Measurements from ENCODE around the gene COCH. TPM values are rescaled to one million over a fixed set of nuclear protein-coding genes. Genes with fewer than 3 reads are reported as not detected.

COCH gene
- total RNA-seq, 1 donor from 2014 or later, result 3.1 TPM

GRCh38 chr14:30874999-30875787 lies 834 bp downstream of the COCH start:
- H3K4me1 ChIP-seq (ENCODE audit: control insufficient read depth in 3 of 3, insufficient read depth in 3 of 3, low read length in 3 of 3), result peaks cover 9 to 14% (median 14%) of the 10 kb centered on the region in 3 donors
- H3K27ac ChIP-seq (ENCODE audit: low read depth, low read length), result no peak overlapping the region
- no peaks in the 10 kb centered on the region for H3K9me3 ChIP-seq (ENCODE audit: control insufficient read depth in 3 of 3, low read length in 3 of 3)
- no peaks in the 10 kb centered on the region for H3K36me3 ChIP-seq (ENCODE audit: control insufficient read depth in 3 of 3, insufficient read depth in 3 of 3, low read length in 3 of 3)
- peak overlapping the region in 1 of 3 donors; percentile 54 for H3K9ac ChIP-seq (ENCODE audit: low read depth in 1 of 3, low read length in 3 of 3)
- peak overlapping the region; percentile 52 to 61 (median 52) for H3K4me3 ChIP-seq (ENCODE audit: low read length in 3 of 3)
- H3K27me3 ChIP-seq (ENCODE audit: control insufficient read depth in 3 of 3, insufficient read depth in 3 of 3, low read length in 3 of 3), result peaks cover 18 to 34% (median 32%) of the 10 kb centered on the region in 3 donors

DNA sequence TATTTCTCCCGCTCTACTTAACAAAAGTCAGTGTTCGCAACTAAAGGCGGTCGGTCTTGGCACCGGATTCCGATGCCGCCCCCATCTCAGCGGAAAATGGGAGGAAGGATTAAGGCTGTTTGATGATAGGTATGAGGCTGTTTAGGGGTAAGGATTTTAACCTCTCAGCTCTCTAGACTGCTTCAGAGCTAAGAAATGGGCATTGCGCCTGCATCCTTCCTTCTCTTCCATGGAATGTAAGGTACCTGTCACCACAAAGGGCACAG lies 1.4 kb downstream of the COCH start:
- peaks cover 9 to 14% (median 14%) of the 10 kb centered on the region in 3 donors for H3K4me1 ChIP-seq (ENCODE audit: control insufficient read depth in 3 of 3, insufficient read depth in 3 of 3, low read length in 3 of 3)
- H3K9me3 ChIP-seq (ENCODE audit: control insufficient read depth in 3 of 3, low read length in 3 of 3), result no peaks in the 10 kb centered on the region
- peaks cover 18 to 34% (median 32%) of the 10 kb centered on the region in 3 donors for H3K27me3 ChIP-seq (ENCODE audit: control insufficient read depth in 3 of 3, insufficient read depth in 3 of 3, low read length in 3 of 3)
- peak overlapping the region in 1 of 3 donors; percentile 52 for H3K4me3 ChIP-seq (ENCODE audit: low read length in 3 of 3)
- no peak overlapping the region for H3K27ac ChIP-seq (ENCODE audit: low read depth, low read length)
- no peaks in the 10 kb centered on the region for H3K36me3 ChIP-seq (ENCODE audit: control insufficient read depth in 3 of 3, insufficient read depth in 3 of 3, low read length in 3 of 3)
- no peak overlapping the region for H3K9ac ChIP-seq (ENCODE audit: low read depth in 1 of 3, low read length in 3 of 3)

DNA sequence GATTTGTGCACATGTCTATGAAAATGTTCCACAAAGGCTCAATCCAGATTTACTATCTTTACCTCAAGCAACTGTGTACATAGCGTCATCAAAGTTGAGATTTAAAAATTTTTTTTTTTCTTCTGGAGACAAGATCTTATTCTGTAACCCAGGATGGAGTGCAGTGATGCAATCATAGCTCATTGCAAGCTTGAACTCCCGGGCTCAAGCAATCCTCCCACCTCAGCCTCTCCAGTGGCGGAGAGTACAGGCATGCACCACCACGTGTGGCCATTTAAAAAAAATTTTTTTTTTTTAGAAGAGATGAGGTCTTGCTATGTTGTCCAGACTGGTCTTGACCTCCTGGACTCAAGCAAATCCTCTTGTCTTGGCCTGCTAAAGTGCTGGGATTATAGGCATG lies 2.3 kb downstream of the COCH start:
- H3K27ac ChIP-seq (ENCODE audit: low read depth, low read length), result no peak overlapping the region
- H3K36me3 ChIP-seq (ENCODE audit: control insufficient read depth in 3 of 3, insufficient read depth in 3 of 3, low read length in 3 of 3), result no peaks in the 10 kb centered on the region
- no peak overlapping the region for H3K9ac ChIP-seq (ENCODE audit: low read depth in 1 of 3, low read length in 3 of 3)
- H3K27me3 ChIP-seq (ENCODE audit: control insufficient read depth in 3 of 3, insufficient read depth in 3 of 3, low read length in 3 of 3), result peaks cover 18 to 34% (median 32%) of the 10 kb centered on the region in 3 donors
- H3K9me3 ChIP-seq (ENCODE audit: control insufficient read depth in 3 of 3, low read length in 3 of 3), result no peaks in the 10 kb centered on the region
- no peak overlapping the region for H3K4me3 ChIP-seq (ENCODE audit: low read length in 3 of 3)
- peaks cover 9 to 14% (median 14%) of the 10 kb centered on the region in 3 donors for H3K4me1 ChIP-seq (ENCODE audit: control insufficient read depth in 3 of 3, insufficient read depth in 3 of 3, low read length in 3 of 3)

DNA sequence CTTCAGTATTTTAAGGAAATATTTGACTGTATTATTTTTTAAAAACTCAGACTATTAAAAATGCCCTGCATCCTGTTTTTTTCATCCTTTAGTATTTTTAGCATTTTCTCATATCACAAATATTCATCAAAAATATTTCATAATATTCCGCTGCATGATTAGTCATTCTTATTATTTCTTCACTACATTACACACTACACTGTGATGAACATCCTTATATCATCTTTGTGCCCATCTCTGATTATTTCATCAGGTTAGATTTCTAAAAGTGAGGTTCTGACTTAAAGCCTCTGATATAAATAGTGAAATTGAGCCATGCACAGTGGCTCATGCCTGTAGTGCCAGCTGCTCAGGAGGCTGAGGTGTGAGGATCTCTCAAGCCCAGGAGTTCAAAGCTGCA lies 8.1 kb downstream of the COCH start:
- Histone ChIP-seq H3K36me3 (ENCODE audit: control insufficient read depth in 3 of 3, insufficient read depth in 3 of 3, low read length in 3 of 3) (no peaks in the 10 kb centered on the region), H3K27me3 (ENCODE audit: control insufficient read depth in 3 of 3, insufficient read depth in 3 of 3, low read length in 3 of 3) (no peaks in the 10 kb centered on the region), H3K4me3 (ENCODE audit: low read length in 3 of 3) (no peak overlapping the region), H3K9ac (ENCODE audit: low read depth in 1 of 3, low read length in 3 of 3) (no peak overlapping the region), H3K4me1 (ENCODE audit: control insufficient read depth in 3 of 3, insufficient read depth in 3 of 3, low read length in 3 of 3) (no peaks in the 10 kb centered on the region), H3K9me3 (ENCODE audit: control insufficient read depth in 3 of 3, low read length in 3 of 3) (no peaks in the 10 kb centered on the region), H3K27ac (ENCODE audit: low read depth, low read length) (no peak overlapping the region)

GRCh38 chr14:30883508-30884294 lies 9.3 kb downstream of the COCH start:
- Histone ChIP-seq H3K27ac (ENCODE audit: low read depth, low read length) (no peak overlapping the region), H3K27me3 (ENCODE audit: control insufficient read depth in 3 of 3, insufficient read depth in 3 of 3, low read length in 3 of 3) (no peaks in the 10 kb centered on the region), H3K36me3 (ENCODE audit: control insufficient read depth in 3 of 3, insufficient read depth in 3 of 3, low read length in 3 of 3) (no peaks in the 10 kb centered on the region), H3K9ac (ENCODE audit: low read depth in 1 of 3, low read length in 3 of 3) (no peak overlapping the region), H3K4me3 (ENCODE audit: low read length in 3 of 3) (no peak overlapping the region), H3K4me1 (ENCODE audit: control insufficient read depth in 3 of 3, insufficient read depth in 3 of 3, low read length in 3 of 3) (no peaks in the 10 kb centered on the region), H3K9me3 (ENCODE audit: control insufficient read depth in 3 of 3, low read length in 3 of 3) (no peaks in the 10 kb centered on the region)

DNA sequence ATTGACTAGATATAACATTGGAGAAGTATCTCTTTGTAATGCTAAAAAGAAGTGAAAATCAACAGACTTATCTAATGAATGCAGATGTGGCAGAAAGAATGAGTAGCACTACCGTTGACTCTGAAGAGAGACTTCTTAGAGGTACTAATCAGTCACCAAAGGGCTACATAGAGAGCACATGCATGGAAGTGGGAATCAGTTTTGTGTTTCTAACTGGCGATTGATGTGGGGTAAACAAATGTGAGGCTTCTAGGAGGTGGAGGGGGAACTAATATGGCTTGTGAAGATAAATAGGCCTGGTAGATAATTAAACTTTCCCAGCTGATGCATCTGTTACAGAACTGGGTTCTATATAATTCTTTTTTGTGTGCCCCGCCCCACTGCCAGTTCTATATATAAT lies 10.5 kb downstream of the COCH start:
- Histone ChIP-seq H3K36me3 (ENCODE audit: control insufficient read depth in 3 of 3, insufficient read depth in 3 of 3, low read length in 3 of 3) (no peaks in the 10 kb centered on the region), H3K27me3 (ENCODE audit: control insufficient read depth in 3 of 3, insufficient read depth in 3 of 3, low read length in 3 of 3) (no peaks in the 10 kb centered on the region), H3K9me3 (ENCODE audit: control insufficient read depth in 3 of 3, low read length in 3 of 3) (no peaks in the 10 kb centered on the region)

DNA sequence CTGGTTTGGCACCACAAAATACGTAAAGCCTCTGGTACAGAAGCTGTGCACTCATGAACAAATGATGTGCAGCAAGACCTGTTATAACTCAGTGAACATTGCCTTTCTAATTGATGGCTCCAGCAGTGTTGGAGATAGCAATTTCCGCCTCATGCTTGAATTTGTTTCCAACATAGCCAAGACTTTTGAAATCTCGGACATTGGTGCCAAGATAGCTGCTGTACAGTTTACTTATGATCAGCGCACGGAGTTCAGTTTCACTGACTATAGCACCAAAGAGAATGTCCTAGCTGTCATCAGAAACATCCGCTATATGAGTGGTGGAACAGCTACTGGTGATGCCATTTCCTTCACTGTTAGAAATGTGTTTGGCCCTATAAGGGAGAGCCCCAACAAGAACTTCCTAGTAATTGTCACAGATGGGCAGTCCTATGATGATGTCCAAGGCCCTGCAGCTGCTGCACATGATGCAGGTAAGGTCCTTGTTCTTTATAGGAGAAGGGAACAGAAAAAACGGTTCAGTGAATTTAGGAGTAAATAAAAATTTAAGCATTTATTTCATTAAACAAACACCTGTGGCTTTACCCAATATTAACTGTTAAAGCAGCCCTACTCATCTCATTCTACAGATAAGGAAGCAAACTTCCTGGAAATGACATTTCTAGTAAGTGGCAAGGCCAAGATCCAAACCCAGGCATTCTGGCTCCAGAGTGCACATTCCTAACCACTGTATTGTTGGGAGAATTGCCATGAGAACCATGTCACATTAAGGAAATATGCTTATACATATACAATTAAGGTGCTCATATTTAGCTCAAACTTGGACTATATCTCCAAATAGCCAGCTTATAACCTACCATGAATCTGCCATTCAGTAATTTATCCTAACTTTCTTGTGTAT lies 11.7 kb downstream of the COCH start:
- no peaks in the 10 kb centered on the region for H3K27me3 ChIP-seq (ENCODE audit: control insufficient read depth in 3 of 3, insufficient read depth in 3 of 3, low read length in 3 of 3)
- H3K9me3 ChIP-seq (ENCODE audit: control insufficient read depth in 3 of 3, low read length in 3 of 3), result no peaks in the 10 kb centered on the region
- no peaks in the 10 kb centered on the region for H3K4me1 ChIP-seq (ENCODE audit: control insufficient read depth in 3 of 3, insufficient read depth in 3 of 3, low read length in 3 of 3)
- no peak overlapping the region for H3K9ac ChIP-seq (ENCODE audit: low read depth in 1 of 3, low read length in 3 of 3)
- H3K27ac ChIP-seq (ENCODE audit: low read depth, low read length), result no peak overlapping the region
- no peak overlapping the region for H3K4me3 ChIP-seq (ENCODE audit: low read length in 3 of 3)
- no peaks in the 10 kb centered on the region for H3K36me3 ChIP-seq (ENCODE audit: control insufficient read depth in 3 of 3, insufficient read depth in 3 of 3, low read length in 3 of 3)

More for the DNA sequence above, 10.5 kb downstream of the COCH start:
- Histone ChIP-seq H3K9ac (ENCODE audit: low read depth in 1 of 3, low read length in 3 of 3) (no peak overlapping the region), H3K27ac (ENCODE audit: low read depth, low read length) (no peak overlapping the region), H3K4me3 (ENCODE audit: low read length in 3 of 3) (no peak overlapping the region), H3K4me1 (ENCODE audit: control insufficient read depth in 3 of 3, insufficient read depth in 3 of 3, low read length in 3 of 3) (no peaks in the 10 kb centered on the region)

GRCh38 chr14:30888480-30889243 lies 14.3 kb downstream of the COCH start:
- Histone ChIP-seq H3K9me3 (ENCODE audit: control insufficient read depth in 3 of 3, low read length in 3 of 3) (no peaks in the 10 kb centered on the region), H3K27me3 (ENCODE audit: control insufficient read depth in 3 of 3, insufficient read depth in 3 of 3, low read length in 3 of 3) (no peaks in the 10 kb centered on the region), H3K4me1 (ENCODE audit: control insufficient read depth in 3 of 3, insufficient read depth in 3 of 3, low read length in 3 of 3) (no peaks in the 10 kb centered on the region), H3K9ac (ENCODE audit: low read depth in 1 of 3, low read length in 3 of 3) (no peak overlapping the region), H3K4me3 (ENCODE audit: low read length in 3 of 3) (no peak overlapping the region), H3K27ac (ENCODE audit: low read depth, low read length) (no peak overlapping the region), H3K36me3 (ENCODE audit: control insufficient read depth in 3 of 3, insufficient read depth in 3 of 3, low read length in 3 of 3) (no peaks in the 10 kb centered on the region)

- H3K9me3 ChIP-seq (ENCODE audit: control insufficient read depth in 3 of 3, low read length in 3 of 3), result no peaks in the 10 kb centered on the region
- no peak overlapping the region for H3K9ac ChIP-seq (ENCODE audit: low read depth in 1 of 3, low read length in 3 of 3)
- H3K27me3 ChIP-seq (ENCODE audit: control insufficient read depth in 3 of 3, insufficient read depth in 3 of 3, low read length in 3 of 3), result no peaks in the 10 kb centered on the region
- H3K4me1 ChIP-seq (ENCODE audit: control insufficient read depth in 3 of 3, insufficient read depth in 3 of 3, low read length in 3 of 3), result no peaks in the 10 kb centered on the region
- no peaks in the 10 kb centered on the region for H3K36me3 ChIP-seq (ENCODE audit: control insufficient read depth in 3 of 3, insufficient read depth in 3 of 3, low read length in 3 of 3)
- H3K27ac ChIP-seq (ENCODE audit: low read depth, low read length), result no peak overlapping the region
- H3K4me3 ChIP-seq (ENCODE audit: low read length in 3 of 3), result no peak overlapping the region
These were observed 14.9 kb downstream of the COCH start for GRCh38 chr14:30889244-30889594.

Data from skeletal muscle tissue (tissue), 4 donors.